SK-N-SH (cell line): ENCODE data around the gene CDKN1A. TPM values are rescaled to one million over a fixed set of nuclear protein-coding genes. Genes with fewer than 3 reads are reported as not detected.

Experiments used
- CTCF ChIA-PET: fragments of 300-600, 350-600 bp; formaldehyde crosslinking; extraction: SDS; loops from one replicate; lab custom pipeline; 2021; lab: Yijun Ruan, JAX
- POLR2A ChIA-PET: fragments of 350-600 bp; sonication (Branson Sonifier 250); formaldehyde crosslinking; extraction: SDS; loops from one replicate; lab custom pipeline; 2020; ENCODE audit warnings: antibody characterized with exemption, inconsistent platforms; lab: Yijun Ruan, JAX
- DNase-seq: peaks from one replicate; pipeline ENCODE4 v3.0.0; 2012
- H2AFZ ChIP-seq: fragments of 200-600 bp; sonication (generic); 2 replicates; pipeline ENCODE4 v1.8.1; 2016; ENCODE audit warnings: antibody characterized with exemption, mild to moderate bottlenecking, low read depth
- H3F3A ChIP-seq: fragments of 200-600 bp; sonication (generic); replicated peaks from 2 replicates; pipeline ENCODE3; 2016; ENCODE audit warnings: antibody characterized with exemption, mild to moderate bottlenecking; ENCODE audit not compliant: insufficient read depth
- H3K27ac ChIP-seq, 2 experiments: fragments of 200-500 bp in 1 of 2; fragments of 200-600 bp in 1 of 2; sonication (Bioruptor generic) in 1 of 2; sonication (generic), shearing (Covaris generic) in 1 of 2; 2 replicates each; pipeline versions ENCODE4 v1.5.1 to v1.6.1; 2014 to 2016; ENCODE audit warnings: low read depth in 2 of 2, inconsistent platforms in 1 of 2, low read length in 1 of 2, mild to moderate bottlenecking in 1 of 2, mixed read lengths in 1 of 2
- H3K27me3 ChIP-seq: fragments of 200-600 bp; sonication (generic), shearing (Covaris generic); 2 replicates; pipeline ENCODE4 v1.6.1; 2016; ENCODE audit warnings: mixed run types; ENCODE audit not compliant: insufficient read depth
- H3K36me3 ChIP-seq, 2 experiments: fragments of 200-500 bp in 1 of 2; fragments of 200-600 bp in 1 of 2; sonication (Bioruptor generic) in 1 of 2; sonication (generic) in 1 of 2; replicated peaks in 1 of 2; 2 replicates each; pipeline versions ENCODE3 to v1.5.1; 2014 to 2016; ENCODE audit warnings: low read length in 1 of 2, mild to moderate bottlenecking in 1 of 2; ENCODE audit not compliant: insufficient read depth in 2 of 2, control insufficient read depth in 1 of 2
- H3K4me1 ChIP-seq, 2 experiments: fragments of 200-500 bp in 1 of 2; fragments of 200-600 bp in 1 of 2; sonication (Bioruptor generic) in 1 of 2; sonication (generic), shearing (Covaris generic) in 1 of 2; 2 replicates each; pipeline versions ENCODE4 v1.5.1 to v1.6.1; 2014 to 2016; ENCODE audit warnings: low read depth in 1 of 2, low read length in 1 of 2, mixed run types in 1 of 2; ENCODE audit not compliant: insufficient read depth in 2 of 2, control insufficient read depth in 1 of 2
- H3K4me2 ChIP-seq: fragments of 200-600 bp; sonication (generic), shearing (Covaris generic); 2 replicates; pipeline ENCODE4 v1.6.1; 2017; ENCODE audit warnings: mixed run types
- H3K4me3 ChIP-seq, 2 experiments: fragments of 200-500 bp in 1 of 2; fragments of 200-600 bp in 1 of 2; sonication (Bioruptor generic) in 1 of 2; sonication (generic), shearing (Covaris generic) in 1 of 2; 2 replicates each; pipeline versions ENCODE4 v1.5.1 to v1.8.1; 2014 to 2016; ENCODE audit warnings: low read depth in 2 of 2, inconsistent platforms in 1 of 2, low read length in 1 of 2, mild to moderate bottlenecking in 1 of 2, mixed read lengths in 1 of 2, moderate library complexity in 1 of 2
- H3K79me2 ChIP-seq: fragments of 200-600 bp; sonication (generic); 2 replicates; pipeline ENCODE4 v1.8.1; 2017; ENCODE audit warnings: mild to moderate bottlenecking; ENCODE audit not compliant: insufficient read depth
- H3K9ac ChIP-seq: fragments of 200-600 bp; sonication (generic); 2 replicates; pipeline ENCODE4 v1.6.1; 2017; ENCODE audit warnings: mixed run types
- H3K9me2 ChIP-seq: fragments of 200-600 bp; sonication (generic); 2 replicates; pipeline ENCODE4 v1.6.1; 2017; ENCODE audit warnings: mixed run types
- H3K9me3 ChIP-seq: fragments of 200-600 bp; sonication (generic); 2 replicates; pipeline ENCODE4 v1.6.1; 2017; ENCODE audit warnings: mixed run types, mild to moderate bottlenecking, moderate library complexity
- H4K20me1 ChIP-seq: fragments of 200-600 bp; sonication (generic); 2 replicates; pipeline ENCODE4 v1.6.1; 2017; ENCODE audit warnings: mild to moderate bottlenecking, mixed run types; ENCODE audit not compliant: insufficient read depth
- ELF1 ChIP-seq: IDR thresholded peaks from 2 replicates; pipeline ENCODE4 v1.4.0; 2012
- EZH2phosphoT487 ChIP-seq: fragments of 200-600 bp; sonication (generic); IDR thresholded peaks from 2 replicates; pipeline ENCODE4 v1.6.1; 2017; ENCODE audit warnings: low read depth, mixed run types, mild to moderate bottlenecking, antibody characterized with exemption, moderate library complexity, borderline replicate concordance
- FOSL2 ChIP-seq: IDR thresholded peaks from 2 replicates; pipeline ENCODE4 v1.4.0; 2012; ENCODE audit warnings: low read depth, mild to moderate bottlenecking, moderate library complexity, borderline replicate concordance
- FOXJ3 ChIP-seq: sonication (generic); formaldehyde crosslinking; IDR thresholded peaks from 2 replicates; pipeline ENCODE4 v1.5.1; 2020; ENCODE audit warnings: mild to moderate bottlenecking, missing genetic modification reagents
- GABPA ChIP-seq: IDR thresholded peaks from 2 replicates; pipeline ENCODE4 v1.4.0; 2012; ENCODE audit warnings: low read depth, mild to moderate bottlenecking
- JUND ChIP-seq: IDR thresholded peaks from 2 replicates; pipeline ENCODE4 v1.4.0; 2012
- MXI1 ChIP-seq: IDR thresholded peaks from 2 replicates; pipeline ENCODE4 v1.6.1; 2012; ENCODE audit warnings: mild to moderate bottlenecking, low read depth, low read length, improper control_type of control experiment
- NFIC ChIP-seq: IDR thresholded peaks from 2 replicates; pipeline ENCODE4 v1.4.0; 2012; ENCODE audit warnings: borderline replicate concordance
- PBX3 ChIP-seq: IDR thresholded peaks from 2 replicates; pipeline ENCODE4; 2012
- RFX5 ChIP-seq: IDR thresholded peaks from 2 replicates; pipeline ENCODE4 v1.6.1; 2012; ENCODE audit warnings: mild to moderate bottlenecking, improper control_type of control experiment, low read length
- RXRA ChIP-seq: IDR thresholded peaks from 2 replicates; pipeline ENCODE4 v1.4.0; 2012; ENCODE audit warnings: low read depth, mild to moderate bottlenecking, borderline replicate concordance
- SIN3A ChIP-seq: IDR thresholded peaks from 2 replicates; pipeline ENCODE4 v1.6.1; 2012; ENCODE audit warnings: low read depth, mild to moderate bottlenecking, low read length, moderate library complexity, borderline replicate concordance
- SMC3 ChIP-seq: IDR thresholded peaks from 2 replicates; pipeline ENCODE4 v1.6.1; 2012; ENCODE audit warnings: low read depth, low read length, improper control_type of control experiment
- TAF1 ChIP-seq: IDR thresholded peaks from 2 replicates; pipeline ENCODE4 v1.6.1; 2012; ENCODE audit warnings: low read depth, mild to moderate bottlenecking, low read length, moderate library complexity, borderline replicate concordance
- YY1 ChIP-seq: IDR thresholded peaks from 2 replicates; pipeline ENCODE4 v1.4.0; 2012; ENCODE audit warnings: low read depth, mild to moderate bottlenecking
- ZBTB33 ChIP-seq: IDR thresholded peaks from 2 replicates; pipeline ENCODE4 v1.4.0; 2012; ENCODE audit warnings: low read depth, borderline replicate concordance
- WGBS: methylation state at CpG from one replicate; pipeline ENCODE4 v1.1.6; 2017; ENCODE audit warnings: low lambda C conversion rate; 5-methylcytosine and 5-hydroxymethylcytosine counted together
- polyA plus RNA-seq, 3 experiments: library from polyadenylated mRNA; depleted of rRNA; stranded (reverse); fragments of >200 nt; gene quantifications; 2 replicates each; pipeline ENCODE4 v1.2.3, GENCODE V29; 2012

The CDKN1A gene
- polyA plus RNA-seq, 1 of the 3 experiments (the other 2 are of a cell fraction) = 747 TPM

- TF ChIP-seq ZBTB33 = no peak
These were observed 38.8 kb downstream of the CDKN1A start (continued) for GRCh38 chr6:36717231-36717825.

- H3K27ac ChIP-seq = no peak overlapping the region
- H3K4me1 ChIP-seq = peaks cover 0 to 13% of the 10 kb centered on the region in 2 experiments; a peak in 1 of 4 replicates
- H3F3A ChIP-seq = no peaks in the 10 kb centered on the region
- no peak for DNase-seq
- no peak overlapping the region for H3K4me3 ChIP-seq
- TF ChIP-seq EZH2phosphoT487 (no peak), YY1 (no peak), SMC3 (no peak), GABPA (no peak)
- 60% methylated on average over 6 of the region's 12 CpGs for WGBS
- ChIA-PET CTCF (interaction anchor here (1.0 to 4.5 kb wide), 2 partner anchors 41 kb away, joined by 3 to 15 read pairs; no protein-coding TSS in a partner anchor), POLR2A (no interaction called here)
- H4K20me1 ChIP-seq = no peaks in the 10 kb centered on the region
- no peaks in the 10 kb centered on the region for H3K9me2 ChIP-seq
- no peaks in the 10 kb centered on the region for H3K27me3 ChIP-seq
- H3K9me3 ChIP-seq = no peaks in the 10 kb centered on the region
- no peaks in the 10 kb centered on the region for H3K79me2 ChIP-seq
- no peak overlapping the region for H3K4me2 ChIP-seq
- no peak overlapping the region for H3K9ac ChIP-seq
- no peaks in the 10 kb centered on the region for H3K36me3 ChIP-seq
- no peak overlapping the region for H2AFZ ChIP-seq
These were observed 39.5 kb downstream of the CDKN1A start for GRCh38 chr6:36717871-36718540.

- Histone ChIP-seq H3F3A (no peaks in the 10 kb centered on the region), H3K4me3 (no peak overlapping the region), H3K9me2 (no peaks in the 10 kb centered on the region), H3K9ac (no peak overlapping the region), H3K9me3 (no peaks in the 10 kb centered on the region), H3K4me2 (no peak overlapping the region), H3K36me3 (no peaks in the 10 kb centered on the region), H4K20me1 (no peaks in the 10 kb centered on the region), H3K27ac (no peak overlapping the region)
- CTCF ChIA-PET = interaction anchor here (1.0 to 2.0 kb wide), 2 partner anchors 40 to 103 kb away, joined by 3 to 10 read pairs; no protein-coding TSS in a partner anchor
- POLR2A ChIA-PET = no interaction called here
- no peak for TF ChIP-seq FOXJ3
- no peak for TF ChIP-seq EZH2phosphoT487
- TF ChIP-seq RXRA = no peak
- TF ChIP-seq TAF1 = no peak
- no peak for TF ChIP-seq NFIC
- no peak for TF ChIP-seq SIN3A
- no peak for TF ChIP-seq PBX3
- TF ChIP-seq RFX5 = no peak
- no peak for TF ChIP-seq ELF1
- no peak for TF ChIP-seq GABPA
- no peak for TF ChIP-seq MXI1
- no peak for TF ChIP-seq JUND
- TF ChIP-seq FOSL2 = no peak
- TF ChIP-seq, all 33 proteins: peak for 0
- 76% methylated on average over 5 of the region's 5 CpGs for WGBS
- no peaks in the 10 kb centered on the region for H3K79me2 ChIP-seq
- H3K4me1 ChIP-seq = peaks cover 0 to 13% of the 10 kb centered on the region in 2 experiments; a peak in 1 of 4 replicates
- no peak overlapping the region for H2AFZ ChIP-seq
- no peak for DNase-seq
- no peaks in the 10 kb centered on the region for H3K27me3 ChIP-seq
These were observed 40.0 kb downstream of the CDKN1A start for GRCh38 chr6:36718560-36718959.
